Brain microvascular endothelial cell (primary cell): ENCODE measurements around the gene DBR1.

Experiments
- DNase-seq: peaks from one replicate; pipeline ENCODE4 v3.0.0-alpha.2; 2020
- H3K27ac ChIP-seq: fragments of 250-450 bp; sonication (Bioruptor Pico); 2 replicates; pipeline ENCODE4 v1.5.1; 2020; ENCODE audit warnings: mild to moderate bottlenecking, moderate library complexity
- H3K27me3 ChIP-seq: fragments of 250-450 bp; sonication (Bioruptor Pico); replicated peaks from 2 replicates; pipeline ENCODE4 v1.5.1; 2020; ENCODE audit warnings: mild to moderate bottlenecking
- H3K36me3 ChIP-seq: fragments of 250-450 bp; sonication (Bioruptor Pico); replicated peaks from 2 replicates; pipeline ENCODE4 v1.5.1; 2020; ENCODE audit warnings: mild to moderate bottlenecking
- H3K4me3 ChIP-seq: 2 replicates; pipeline ENCODE4 v1.5.1; 2011; ENCODE audit warnings: low read depth, mild to moderate bottlenecking, control low read depth, low read length, moderate library complexity
- CTCF ChIP-seq: IDR thresholded peaks from 2 replicates; pipeline ENCODE4 v1.5.1; 2011; ENCODE audit warnings: low read depth, mild to moderate bottlenecking, moderate library complexity, low read length, control low read depth, inconsistent platforms; ENCODE audit errors: missing control alignments
- in situ Hi-C: cut with HindIII; loops from 2 replicates; pipeline ENCODE4 v1.10.0; 2017; ENCODE audit warnings: low sequenced_read_pairs, low pct_ligation_motif_present

Gene DBR1

DNA sequence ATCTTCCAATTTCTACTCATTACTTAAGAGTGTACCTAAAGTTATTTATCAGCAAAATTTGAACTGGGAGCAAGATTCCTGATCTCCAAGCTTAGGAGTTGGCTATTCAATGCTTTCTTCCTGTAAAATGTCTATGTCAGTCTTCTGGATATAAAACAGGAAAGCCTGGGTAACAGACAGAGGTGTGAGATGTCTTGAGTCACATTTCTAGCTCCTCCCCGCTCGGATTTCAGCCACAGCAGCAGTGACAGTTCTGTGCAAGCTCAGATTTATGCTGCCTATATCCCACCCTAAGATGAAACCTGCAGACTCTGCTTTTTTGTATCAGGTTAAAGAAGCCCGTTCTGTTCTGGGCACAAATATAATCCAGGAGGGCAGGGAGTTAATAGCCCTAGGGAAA is 10.3 kb upstream of the DBR1 start:
- in situ Hi-C loops = no loop called here
- no peaks in the 10 kb centered on the region for H3K27me3 ChIP-seq
- DNase-seq = no peak
- no peaks in the 10 kb centered on the region for H3K36me3 ChIP-seq
- H3K4me3 ChIP-seq = no peak overlapping the region
- H3K27ac ChIP-seq = no peak overlapping the region
- no peak for TF ChIP-seq CTCF

GRCh38 chr3:138180375-138181029 is 5.8 kb upstream of the DBR1 start:
- peak; percentile 57 for DNase-seq
- H3K27ac ChIP-seq = no peak overlapping the region
- no peaks in the 10 kb centered on the region for H3K36me3 ChIP-seq
- H3K4me3 ChIP-seq = no peak overlapping the region
- in situ Hi-C loops = no loop called here
- H3K27me3 ChIP-seq = no peaks in the 10 kb centered on the region
- peak; percentile 62 for TF ChIP-seq CTCF

GRCh38 chr3:138173769-138174420 is 826 bp downstream of the DBR1 start:
- Histone ChIP-seq H3K36me3 (no peaks in the 10 kb centered on the region), H3K27me3 (no peaks in the 10 kb centered on the region), H3K4me3 (peak overlapping the region; percentile 86), H3K27ac (peak overlapping the region; percentile 58)
- in situ Hi-C loops = no loop called here
- no peak for DNase-seq
- TF ChIP-seq CTCF = no peak

DNA sequence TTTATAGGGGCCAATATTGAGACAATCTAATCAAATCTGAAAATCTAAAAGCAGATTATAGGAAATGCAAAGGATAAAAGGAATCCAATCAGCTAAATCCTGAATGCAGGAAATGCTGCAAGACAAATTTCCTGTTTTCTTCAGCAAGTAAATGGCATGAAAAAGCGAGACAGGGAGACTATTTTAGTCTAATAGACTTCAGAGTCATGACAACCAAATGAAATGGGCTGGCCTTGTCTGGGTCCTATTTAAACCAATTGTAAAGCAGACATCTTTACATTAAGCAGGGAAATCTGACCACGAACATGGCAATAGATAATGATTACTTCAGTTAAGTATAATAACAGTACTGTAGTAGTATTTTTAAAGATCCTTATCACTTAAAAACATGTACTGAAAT is 2.1 kb downstream of the DBR1 start:
- Histone ChIP-seq H3K27ac (no peak overlapping the region), H3K27me3 (no peaks in the 10 kb centered on the region), H3K4me3 (no peak overlapping the region), H3K36me3 (no peaks in the 10 kb centered on the region)
- no peak for TF ChIP-seq CTCF
- no peak for DNase-seq
- in situ Hi-C loops = no loop called here

GRCh38 chr3:138165061-138165460 is 9.7 kb downstream of the DBR1 start:
- in situ Hi-C loops = no loop called here
- peaks cover 29% of the 10 kb centered on the region for H3K36me3 ChIP-seq
- DNase-seq = no peak
- TF ChIP-seq CTCF = no peak
- no peak overlapping the region for H3K4me3 ChIP-seq
- H3K27me3 ChIP-seq = no peaks in the 10 kb centered on the region
- no peak overlapping the region for H3K27ac ChIP-seq

DNA sequence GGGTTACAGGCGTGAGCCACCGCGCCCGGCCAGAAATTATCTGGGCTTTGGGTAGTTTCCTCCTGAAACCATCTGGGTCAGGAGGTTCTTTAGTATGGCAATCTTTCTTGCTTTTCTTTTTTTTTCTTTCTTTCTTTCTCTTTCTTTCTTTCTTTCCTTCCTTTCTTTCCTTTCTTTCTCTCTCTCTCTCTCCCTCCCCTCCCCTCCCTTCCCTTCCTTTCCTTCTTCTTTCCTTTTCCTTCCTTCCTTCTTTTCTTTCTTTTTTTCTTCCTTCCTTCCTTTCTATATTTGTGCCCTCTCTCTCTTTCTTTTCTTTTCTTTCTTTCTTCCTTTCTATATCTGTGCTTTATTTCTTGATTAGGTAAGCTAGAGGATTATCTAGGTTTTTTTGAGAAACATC is 17.0 kb downstream of the DBR1 start:
- in situ Hi-C loops = no loop called here
- H3K27ac ChIP-seq = no peak overlapping the region
- DNase-seq = no peak
- TF ChIP-seq CTCF = no peak
- no peaks in the 10 kb centered on the region for H3K27me3 ChIP-seq
- H3K4me3 ChIP-seq = no peak overlapping the region
- peaks cover 14% of the 10 kb centered on the region for H3K36me3 ChIP-seq
